PC-3 (cell line): ENCODE results near the gene HEMGN.

Source experiments
- EZH2 ChIP-seq: fragments of 300-600 bp; sonication (generic); IDR thresholded peaks from one replicate; pipeline ENCODE4 v1.6.1; 2017; ENCODE audit warnings: antibody characterized with exemption, mild to moderate bottlenecking, low read length; ENCODE audit not compliant: unreplicated experiment
- TF ChIP-seq, protein P1 (sequence below): fragments of 300-600 bp; sonication (generic); conservative IDR thresholded peaks from 2 replicates; pipeline ENCODE4 v1.5.1; 2017; ENCODE audit warnings: antibody characterized with exemption, low read depth, mild to moderate bottlenecking, low read length

DNA sequence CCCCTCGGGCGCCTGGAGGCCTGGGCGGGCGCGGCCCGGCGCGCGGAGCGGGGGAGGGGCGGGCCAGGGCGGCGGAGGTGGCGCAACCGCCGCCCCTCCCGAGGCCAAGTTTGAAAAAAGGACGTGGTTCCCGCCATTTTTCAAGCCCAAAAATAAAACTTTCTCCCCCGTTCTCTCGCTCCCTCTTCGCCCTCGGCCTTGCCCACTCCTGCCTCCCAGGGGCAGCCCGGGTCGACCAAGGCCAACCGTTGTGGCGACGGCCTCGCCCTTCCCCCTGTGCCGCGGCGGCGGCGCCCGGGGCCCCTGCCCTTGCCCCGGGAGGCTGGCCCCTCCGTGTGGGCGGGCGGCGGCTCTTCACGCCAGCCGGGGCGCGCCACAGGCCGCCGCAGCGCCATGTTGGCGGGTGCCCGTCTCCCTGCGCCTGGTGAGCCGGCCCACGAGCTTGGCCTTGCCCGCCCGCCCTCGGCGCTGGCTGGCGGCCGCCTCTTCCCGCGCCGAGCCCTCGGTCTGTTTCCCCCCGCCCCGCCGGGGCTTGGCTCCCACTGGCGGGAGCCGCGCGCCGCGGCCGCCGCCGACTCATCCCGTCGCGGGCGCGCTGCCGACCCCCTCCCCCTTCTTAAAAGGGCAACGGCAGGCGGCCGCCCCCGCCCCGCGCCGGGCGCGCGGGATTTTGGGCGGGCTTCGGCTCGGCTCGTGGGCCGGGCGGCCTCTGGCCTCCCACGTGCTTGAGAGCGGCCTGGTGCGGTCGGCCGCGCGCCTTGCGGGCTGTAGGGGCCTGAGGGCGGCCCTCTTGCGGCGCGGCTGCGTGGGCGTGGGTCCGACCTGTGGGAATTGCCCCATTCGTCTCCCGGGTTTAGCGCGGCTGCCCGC, 46.5 kb upstream of the HEMGN start:
- TF ChIP-seq, protein P1, sequence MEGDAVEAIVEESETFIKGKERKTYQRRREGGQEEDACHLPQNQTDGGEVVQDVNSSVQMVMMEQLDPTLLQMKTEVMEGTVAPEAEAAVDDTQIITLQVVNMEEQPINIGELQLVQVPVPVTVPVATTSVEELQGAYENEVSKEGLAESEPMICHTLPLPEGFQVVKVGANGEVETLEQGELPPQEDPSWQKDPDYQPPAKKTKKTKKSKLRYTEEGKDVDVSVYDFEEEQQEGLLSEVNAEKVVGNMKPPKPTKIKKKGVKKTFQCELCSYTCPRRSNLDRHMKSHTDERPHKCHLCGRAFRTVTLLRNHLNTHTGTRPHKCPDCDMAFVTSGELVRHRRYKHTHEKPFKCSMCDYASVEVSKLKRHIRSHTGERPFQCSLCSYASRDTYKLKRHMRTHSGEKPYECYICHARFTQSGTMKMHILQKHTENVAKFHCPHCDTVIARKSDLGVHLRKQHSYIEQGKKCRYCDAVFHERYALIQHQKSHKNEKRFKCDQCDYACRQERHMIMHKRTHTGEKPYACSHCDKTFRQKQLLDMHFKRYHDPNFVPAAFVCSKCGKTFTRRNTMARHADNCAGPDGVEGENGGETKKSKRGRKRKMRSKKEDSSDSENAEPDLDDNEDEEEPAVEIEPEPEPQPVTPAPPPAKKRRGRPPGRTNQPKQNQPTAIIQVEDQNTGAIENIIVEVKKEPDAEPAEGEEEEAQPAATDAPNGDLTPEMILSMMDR: no peak
- no peak for TF ChIP-seq EZH2
